Glutamatergic neuron (in vitro differentiated cells): ENCODE data around the gene DUS3L. TPM values are rescaled to one million over a fixed set of nuclear protein-coding genes. Genes with fewer than 3 reads are reported as not detected.

Experiments used
- DNase-seq: peaks from one replicate; pipeline ENCODE4 v3.0.0; 2022
- H3K27ac Mint-ChIP-seq: one replicate; pipeline ENCODE4 v1.8.0; 2020; ENCODE audit warnings: mild to moderate bottlenecking, mixed read lengths, inconsistent platforms; ENCODE audit not compliant: unreplicated experiment
- H3K27me3 Mint-ChIP-seq: one replicate; pipeline ENCODE4 v1.8.0; 2020; ENCODE audit warnings: mild to moderate bottlenecking, moderate library complexity, mixed read lengths, inconsistent platforms; ENCODE audit not compliant: unreplicated experiment
- H3K36me3 Mint-ChIP-seq: one replicate; pipeline ENCODE4 v1.8.0; 2020; ENCODE audit warnings: mild to moderate bottlenecking, mixed read lengths, inconsistent platforms; ENCODE audit not compliant: unreplicated experiment
- H3K4me1 Mint-ChIP-seq: one replicate; pipeline ENCODE4 v1.8.0; 2020; ENCODE audit warnings: mild to moderate bottlenecking, low read depth, mixed read lengths, inconsistent platforms; ENCODE audit not compliant: unreplicated experiment
- H3K4me3 Mint-ChIP-seq: one replicate; pipeline ENCODE4 v1.8.0; 2020; ENCODE audit warnings: mild to moderate bottlenecking, mixed read lengths, inconsistent platforms; ENCODE audit not compliant: unreplicated experiment
- H3K9me3 Mint-ChIP-seq: one replicate; pipeline ENCODE4 v1.8.0; 2020; ENCODE audit warnings: mild to moderate bottlenecking, moderate library complexity, mixed read lengths, inconsistent platforms; ENCODE audit not compliant: unreplicated experiment
- CTCF ChIP-seq: fragments of 200-600 bp; sonication (generic); IDR thresholded peaks from one replicate; pipeline ENCODE4 v1.5.0; 2021; ENCODE audit not compliant: partially characterized antibody, unreplicated experiment
- total RNA-seq: library from RNA; stranded (reverse); fragmentation: NEBNext Ultra II Directional; extraction: Animal tissue kit (Norgen Biotek cat#: 25700); gene quantifications from one replicate; pipeline ENCODE4 v1.2.1, GENCODE V29; 2021; ENCODE audit not compliant: unreplicated experiment

Gene DUS3L
- total RNA-seq, 1 donor from 2014 or later: 22.4 TPM

GRCh38 chr19:5828661-5829566 is 38.0 kb upstream of the DUS3L start:
- peaks cover 8% of the 10 kb centered on the region for H3K9me3 Mint-ChIP-seq
- peak overlapping the region; percentile 94 for H3K27ac Mint-ChIP-seq
- no peaks in the 10 kb centered on the region for H3K36me3 Mint-ChIP-seq
- peaks cover 10% of the 10 kb centered on the region for H3K27me3 Mint-ChIP-seq
- TF ChIP-seq CTCF: no peak
- no peaks in the 10 kb centered on the region for H3K4me1 Mint-ChIP-seq
- DNase-seq: peak; percentile 62
- H3K4me3 Mint-ChIP-seq: peak overlapping the region; percentile 87

GRCh38 chr19:5827891-5828660 is 37.1 kb upstream of the DUS3L start:
- Mint-ChIP-seq H3K27me3 (peaks cover 8% of the 10 kb centered on the region), H3K4me1 (no peaks in the 10 kb centered on the region), H3K36me3 (no peaks in the 10 kb centered on the region)

GRCh38 chr19:5827342-5827890 is 36.5 kb upstream of the DUS3L start:
- no peak for DNase-seq
- Mint-ChIP-seq H3K36me3 (no peaks in the 10 kb centered on the region), H3K4me1 (no peaks in the 10 kb centered on the region), H3K4me3 (peak overlapping the region; percentile 91), H3K27me3 (peaks cover 8% of the 10 kb centered on the region), H3K9me3 (peaks cover 8% of the 10 kb centered on the region), H3K27ac (peak overlapping the region; percentile 52)
- TF ChIP-seq CTCF: no peak

More at GRCh38 chr19:5827891-5828660, 37.1 kb upstream of the DUS3L start:
- no peak for TF ChIP-seq CTCF
- Mint-ChIP-seq H3K27ac (peak overlapping the region; percentile 94), H3K9me3 (peaks cover 8% of the 10 kb centered on the region), H3K4me3 (peak overlapping the region; percentile 87)
- peak; percentile 96 for DNase-seq

- peak; percentile 73 for DNase-seq
- H3K36me3 Mint-ChIP-seq: no peaks in the 10 kb centered on the region
- peaks cover 8% of the 10 kb centered on the region for H3K9me3 Mint-ChIP-seq
- H3K27me3 Mint-ChIP-seq: peaks cover 8% of the 10 kb centered on the region
- no peak for TF ChIP-seq CTCF
- H3K4me1 Mint-ChIP-seq: no peaks in the 10 kb centered on the region
- peak overlapping the region; percentile 52 for H3K27ac Mint-ChIP-seq
- H3K4me3 Mint-ChIP-seq: peak overlapping the region; percentile 91
Observed at GRCh38 chr19:5826531-5827341, 35.8 kb upstream of the DUS3L start.
